Ishikawa (cell line): Measurements from ENCODE around the gene REEP2.

ENCODE experiments used
- CEBPB ChIP-seq: IDR thresholded peaks from 2 replicates; pipeline ENCODE4 v1.6.1; 2012
- CREB1 ChIP-seq: IDR thresholded peaks from 2 replicates; pipeline ENCODE4 v1.6.1; 2012; ENCODE audit warnings: low read depth
- EGR1 ChIP-seq: IDR thresholded peaks from 2 replicates; pipeline ENCODE4 v1.6.1; 2012
- EP300 ChIP-seq: IDR thresholded peaks from 2 replicates; pipeline ENCODE4 v1.6.1; 2012; ENCODE audit warnings: borderline replicate concordance
- FOXM1 ChIP-seq: IDR thresholded peaks from 2 replicates; pipeline ENCODE4 v1.6.1; 2012; ENCODE audit warnings: low read depth, borderline replicate concordance
- NFIC ChIP-seq: IDR thresholded peaks from 2 replicates; pipeline ENCODE4 v1.6.1; 2012
- RAD21 ChIP-seq: IDR thresholded peaks from 2 replicates; pipeline ENCODE4 v1.6.1; 2012; ENCODE audit warnings: low read depth
- REST ChIP-seq: IDR thresholded peaks from 2 replicates; pipeline ENCODE4 v1.6.1; 2012; ENCODE audit warnings: low read depth, mild to moderate bottlenecking
- TAF1 ChIP-seq: IDR thresholded peaks from 2 replicates; pipeline ENCODE4 v1.6.1; 2012; ENCODE audit warnings: low read depth, mild to moderate bottlenecking
- TCF12 ChIP-seq: IDR thresholded peaks from 2 replicates; pipeline ENCODE4 v1.6.1; 2012; ENCODE audit warnings: low read depth
- TEAD4 ChIP-seq: IDR thresholded peaks from 2 replicates; pipeline ENCODE4 v1.6.1; 2012
- YY1 ChIP-seq: IDR thresholded peaks from 2 replicates; pipeline ENCODE4 v1.6.1; 2012; ENCODE audit warnings: low read depth
- ZBTB7A ChIP-seq: IDR thresholded peaks from 2 replicates; pipeline ENCODE4 v1.6.1; 2012; ENCODE audit warnings: low read depth
- TF ChIP-seq, protein P1 (sequence below): IDR thresholded peaks from 2 replicates; pipeline ENCODE4 v1.6.1; 2012
- TF ChIP-seq, protein P2 (sequence below): IDR thresholded peaks from 2 replicates; pipeline ENCODE4 v1.6.1; 2012

REEP2 gene

DNA sequence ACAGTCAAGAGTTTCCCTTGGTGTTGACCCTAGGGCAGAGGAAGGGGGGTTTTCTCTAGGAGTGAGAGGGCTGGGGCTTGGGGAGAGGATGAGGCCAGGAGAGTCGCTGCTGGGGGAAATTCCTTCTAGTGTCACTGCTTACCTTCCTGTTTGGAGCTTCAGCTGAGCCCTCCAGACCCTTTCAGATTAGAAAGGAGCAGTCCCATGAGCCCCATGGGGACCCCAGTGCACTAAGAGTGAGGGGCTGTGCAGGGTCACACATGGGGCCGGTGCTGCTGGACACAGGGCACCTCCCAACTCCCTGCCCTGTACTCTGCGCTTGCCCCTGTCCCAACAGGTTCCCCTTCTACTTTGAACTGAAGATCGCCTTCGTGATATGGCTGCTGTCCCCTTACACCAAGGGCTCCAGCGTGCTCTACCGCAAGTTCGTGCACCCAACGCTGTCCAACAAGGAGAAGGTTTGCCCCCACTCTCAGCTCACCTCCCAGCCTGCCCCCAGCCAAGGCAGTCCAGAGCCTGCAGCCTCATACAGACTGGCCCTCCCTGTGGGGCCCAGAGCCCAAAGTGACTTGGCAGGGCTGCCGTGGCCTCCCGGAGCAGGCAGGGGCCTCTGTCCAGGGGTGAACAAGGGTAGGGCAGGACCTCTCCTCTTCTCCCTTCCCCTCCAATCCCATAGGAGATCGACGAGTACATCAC, 5.4 kb downstream of the REEP2 start:
- TF ChIP-seq REST, result no peak
- no peak for TF ChIP-seq TCF12
- no peak for TF ChIP-seq EP300
- no peak for TF ChIP-seq NFIC
- no peak for TF ChIP-seq TAF1
- TF ChIP-seq RAD21, result no peak
- TF ChIP-seq FOXM1, result no peak
- TF ChIP-seq, protein P1, sequence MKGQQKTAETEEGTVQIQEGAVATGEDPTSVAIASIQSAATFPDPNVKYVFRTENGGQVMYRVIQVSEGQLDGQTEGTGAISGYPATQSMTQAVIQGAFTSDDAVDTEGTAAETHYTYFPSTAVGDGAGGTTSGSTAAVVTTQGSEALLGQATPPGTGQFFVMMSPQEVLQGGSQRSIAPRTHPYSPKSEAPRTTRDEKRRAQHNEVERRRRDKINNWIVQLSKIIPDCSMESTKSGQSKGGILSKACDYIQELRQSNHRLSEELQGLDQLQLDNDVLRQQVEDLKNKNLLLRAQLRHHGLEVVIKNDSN, result no peak
- TF ChIP-seq CREB1, result no peak
- TF ChIP-seq, protein P2, sequence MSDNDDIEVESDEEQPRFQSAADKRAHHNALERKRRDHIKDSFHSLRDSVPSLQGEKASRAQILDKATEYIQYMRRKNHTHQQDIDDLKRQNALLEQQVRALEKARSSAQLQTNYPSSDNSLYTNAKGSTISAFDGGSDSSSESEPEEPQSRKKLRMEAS, result no peak
- TF ChIP-seq ZBTB7A, result no peak
- no peak for TF ChIP-seq TEAD4
- no peak for TF ChIP-seq EGR1
- no peak for TF ChIP-seq CEBPB
- TF ChIP-seq YY1, result no peak

- TF ChIP-seq REST (no peak), TCF12 (no peak), TAF1 (no peak), YY1 (no peak), CEBPB (no peak), TEAD4 (no peak), RAD21 (no peak)
- TF ChIP-seq, protein P1, result no peak
Observed at GRCh38 chr5:138444774-138445546, 6.1 kb downstream of the REEP2 start.

DNA sequence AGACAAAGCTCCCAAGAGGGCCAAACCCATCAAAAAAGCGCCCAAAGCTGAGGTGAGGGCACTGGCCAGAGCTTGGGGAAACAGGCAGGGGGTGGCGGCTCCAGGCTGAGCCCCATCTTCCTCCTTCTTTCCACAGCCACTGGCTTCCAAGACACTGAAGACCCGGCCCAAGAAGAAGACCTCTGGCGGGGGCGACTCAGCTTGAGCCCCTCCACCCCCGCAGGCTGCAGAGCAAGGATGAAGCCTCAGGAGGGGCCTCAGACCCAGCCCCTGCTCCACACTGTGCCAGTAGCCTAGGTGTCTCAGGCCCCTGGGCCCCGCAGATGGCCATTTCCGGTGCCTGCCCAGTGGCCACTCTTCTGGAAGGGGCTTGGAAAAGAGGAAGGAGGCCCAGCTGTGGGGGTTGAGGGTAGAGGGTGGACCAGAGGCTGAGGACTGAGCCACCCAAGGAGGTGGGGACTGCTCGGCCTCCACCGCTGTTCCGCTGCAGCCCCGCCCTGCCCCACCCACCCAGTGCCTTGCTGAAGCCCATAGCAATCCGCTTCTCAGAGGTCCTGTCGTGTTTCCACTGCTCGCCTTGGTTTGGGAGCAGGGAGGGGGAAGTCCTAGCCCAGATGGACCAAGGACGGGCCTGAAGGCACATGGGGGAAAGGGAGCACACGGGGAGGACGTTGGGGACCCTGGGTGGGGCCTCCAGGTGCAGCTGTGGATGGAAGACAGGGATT, 6.9 kb downstream of the REEP2 start:
- TF ChIP-seq, protein P2, result no peak
- TF ChIP-seq, protein P1, result no peak
- TF ChIP-seq ZBTB7A (no peak), TAF1 (no peak), EGR1 (no peak), NFIC (no peak), YY1 (no peak), RAD21 (no peak), TCF12 (no peak), CEBPB (no peak), TEAD4 (no peak), FOXM1 (no peak), EP300 (no peak), REST (no peak), CREB1 (no peak)
